Glutamatergic neuron (in vitro differentiated cells): ENCODE results near the gene TGFBR2. TPM values are rescaled to one million over a fixed set of nuclear protein-coding genes. Genes with fewer than 3 reads are reported as not detected.

Source experiments
- DNase-seq: peaks from one replicate; pipeline ENCODE4 v3.0.0; 2022
- H3K27ac Mint-ChIP-seq: one replicate; pipeline ENCODE4 v1.8.0; 2020; ENCODE audit warnings: mild to moderate bottlenecking, mixed read lengths, inconsistent platforms; ENCODE audit not compliant: unreplicated experiment
- H3K27me3 Mint-ChIP-seq: one replicate; pipeline ENCODE4 v1.8.0; 2020; ENCODE audit warnings: mild to moderate bottlenecking, moderate library complexity, mixed read lengths, inconsistent platforms; ENCODE audit not compliant: unreplicated experiment
- H3K36me3 Mint-ChIP-seq: one replicate; pipeline ENCODE4 v1.8.0; 2020; ENCODE audit warnings: mild to moderate bottlenecking, mixed read lengths, inconsistent platforms; ENCODE audit not compliant: unreplicated experiment
- H3K4me1 Mint-ChIP-seq: one replicate; pipeline ENCODE4 v1.8.0; 2020; ENCODE audit warnings: mild to moderate bottlenecking, low read depth, mixed read lengths, inconsistent platforms; ENCODE audit not compliant: unreplicated experiment
- H3K4me3 Mint-ChIP-seq: one replicate; pipeline ENCODE4 v1.8.0; 2020; ENCODE audit warnings: mild to moderate bottlenecking, mixed read lengths, inconsistent platforms; ENCODE audit not compliant: unreplicated experiment
- H3K9me3 Mint-ChIP-seq: one replicate; pipeline ENCODE4 v1.8.0; 2020; ENCODE audit warnings: mild to moderate bottlenecking, moderate library complexity, mixed read lengths, inconsistent platforms; ENCODE audit not compliant: unreplicated experiment
- CTCF ChIP-seq: fragments of 200-600 bp; sonication (generic); IDR thresholded peaks from one replicate; pipeline ENCODE4 v1.5.0; 2021; ENCODE audit not compliant: partially characterized antibody, unreplicated experiment
- total RNA-seq: library from RNA; stranded (reverse); fragmentation: NEBNext Ultra II Directional; extraction: Animal tissue kit (Norgen Biotek cat#: 25700); gene quantifications from one replicate; pipeline ENCODE4 v1.2.1, GENCODE V29; 2021; ENCODE audit not compliant: unreplicated experiment

TGFBR2 gene
- total RNA-seq, 1 donor from 2014 or later, result 0.96 TPM

GRCh38 chr3:30587904-30588303, 18.5 kb upstream of the TGFBR2 start:
- H3K4me1 Mint-ChIP-seq, result no peaks in the 10 kb centered on the region
- H3K4me3 Mint-ChIP-seq, result no peak overlapping the region
- no peak overlapping the region for H3K27ac Mint-ChIP-seq
- no peak for DNase-seq
- H3K27me3 Mint-ChIP-seq, result no peaks in the 10 kb centered on the region
- TF ChIP-seq CTCF, result no peak
- H3K36me3 Mint-ChIP-seq, result no peaks in the 10 kb centered on the region
- no peaks in the 10 kb centered on the region for H3K9me3 Mint-ChIP-seq

- DNase-seq, result no peak
- no peak overlapping the region for H3K4me3 Mint-ChIP-seq
- H3K27ac Mint-ChIP-seq, result no peak overlapping the region
- no peaks in the 10 kb centered on the region for H3K36me3 Mint-ChIP-seq
- no peak for TF ChIP-seq CTCF
- no peaks in the 10 kb centered on the region for H3K9me3 Mint-ChIP-seq
- peaks cover 10% of the 10 kb centered on the region for H3K4me1 Mint-ChIP-seq
- H3K27me3 Mint-ChIP-seq, result no peaks in the 10 kb centered on the region
Measured at GRCh38 chr3:30596152-30596551, 10.2 kb upstream of the TGFBR2 start.

- no peaks in the 10 kb centered on the region for H3K36me3 Mint-ChIP-seq
- no peak overlapping the region for H3K4me3 Mint-ChIP-seq
- no peak for TF ChIP-seq CTCF
- H3K4me1 Mint-ChIP-seq, result peaks cover 10% of the 10 kb centered on the region
- H3K27ac Mint-ChIP-seq, result no peak overlapping the region
- H3K9me3 Mint-ChIP-seq, result no peaks in the 10 kb centered on the region
- DNase-seq, result no peak
- no peaks in the 10 kb centered on the region for H3K27me3 Mint-ChIP-seq
Measured at GRCh38 chr3:30597131-30597768, 9.2 kb upstream of the TGFBR2 start.

GRCh38 chr3:30597769-30598134, 8.6 kb upstream of the TGFBR2 start:
- no peaks in the 10 kb centered on the region for H3K36me3 Mint-ChIP-seq
- H3K9me3 Mint-ChIP-seq, result no peaks in the 10 kb centered on the region
- no peak overlapping the region for H3K4me3 Mint-ChIP-seq
- H3K4me1 Mint-ChIP-seq, result peaks cover 12% of the 10 kb centered on the region
- no peak overlapping the region for H3K27ac Mint-ChIP-seq
- no peak for TF ChIP-seq CTCF
- no peaks in the 10 kb centered on the region for H3K27me3 Mint-ChIP-seq
- DNase-seq, result no peak

- H3K27ac Mint-ChIP-seq, result no peak overlapping the region
- H3K4me1 Mint-ChIP-seq, result peaks cover 12% of the 10 kb centered on the region
- H3K4me3 Mint-ChIP-seq, result no peak overlapping the region
- TF ChIP-seq CTCF, result no peak
- DNase-seq, result no peak
- no peaks in the 10 kb centered on the region for H3K9me3 Mint-ChIP-seq
- H3K36me3 Mint-ChIP-seq, result no peaks in the 10 kb centered on the region
- H3K27me3 Mint-ChIP-seq, result no peaks in the 10 kb centered on the region
Measured at GRCh38 chr3:30598668-30599545, 7.5 kb upstream of the TGFBR2 start.
